Breast epithelium (tissue), 3 donors: ENCODE measurements around the gene PPFIA3.

Experiments
- CTCF ChIP-seq, 3 donors: fragments of 450-650 bp; IDR thresholded peaks; one replicate each; pipeline ENCODE4 v1.5.1; 2016 to 2017; ENCODE audit warnings: antibody characterized with exemption in 3 of 3, mild to moderate bottlenecking in 3 of 3, moderate library complexity in 3 of 3
- POLR2AphosphoS5 ChIP-seq, 3 donors: sonication (generic); formaldehyde crosslinking; IDR thresholded peaks; one replicate each; pipeline ENCODE4 v1.6.1; 2017; ENCODE audit warnings: antibody characterized with exemption in 3 of 3

DNA sequence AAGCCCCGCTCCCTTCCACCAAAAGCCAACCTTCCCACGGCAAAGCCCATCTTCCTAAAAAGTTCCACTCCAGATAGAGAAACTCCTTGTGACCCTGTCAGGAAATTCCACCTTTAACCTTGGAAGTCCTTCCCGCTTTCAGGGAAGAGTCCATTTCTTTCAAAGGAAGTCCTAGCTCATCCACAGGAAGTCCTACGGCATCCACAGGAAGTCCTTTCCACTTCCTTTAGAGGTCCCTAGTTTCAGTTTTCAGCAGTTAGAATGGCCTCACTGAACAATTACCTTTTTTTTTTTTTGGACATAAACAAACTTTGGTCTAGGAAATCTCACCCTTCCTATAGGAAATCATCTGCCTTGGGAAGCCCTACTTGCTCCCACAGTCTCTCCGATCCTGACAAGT lies 69.9 kb downstream of the PPFIA3 start:
- no peak for TF ChIP-seq POLR2AphosphoS5 (IDR thresholded peaks at IDR 0.05)
- no peak for TF ChIP-seq CTCF (IDR thresholded peaks at IDR 0.05)
